T-helper 1 cell treated with Interleukin-12 subunit alpha and Interleukin-12 subunit beta and Interleukin-4 antibody, amounts not matched to agents 30 μg/mL and 1 μg/mL, for 36 hours (primary cell): ENCODE results near the gene MALRD1.

Source experiments
- H3K27ac Mint-ChIP-seq: one replicate; pipeline ENCODE4 v1.8.0; 2021; ENCODE audit warnings: mild to moderate bottlenecking, mixed read lengths
- H3K27me3 Mint-ChIP-seq: one replicate; pipeline ENCODE4 v1.8.0; 2021; ENCODE audit warnings: low read depth, mixed read lengths
- H3K36me3 Mint-ChIP-seq: one replicate; pipeline ENCODE4 v1.8.0; 2021; ENCODE audit warnings: low read depth, mixed read lengths
- H3K4me1 Mint-ChIP-seq: one replicate; pipeline ENCODE4 v1.8.0; 2021; ENCODE audit warnings: low read depth, mixed read lengths
- H3K4me3 Mint-ChIP-seq: one replicate; pipeline ENCODE4 v1.8.0; 2021; ENCODE audit warnings: mild to moderate bottlenecking, moderate library complexity, mixed read lengths
- H3K9me3 Mint-ChIP-seq: one replicate; pipeline ENCODE4 v1.8.0; 2021; ENCODE audit warnings: mixed read lengths

MALRD1 gene

DNA sequence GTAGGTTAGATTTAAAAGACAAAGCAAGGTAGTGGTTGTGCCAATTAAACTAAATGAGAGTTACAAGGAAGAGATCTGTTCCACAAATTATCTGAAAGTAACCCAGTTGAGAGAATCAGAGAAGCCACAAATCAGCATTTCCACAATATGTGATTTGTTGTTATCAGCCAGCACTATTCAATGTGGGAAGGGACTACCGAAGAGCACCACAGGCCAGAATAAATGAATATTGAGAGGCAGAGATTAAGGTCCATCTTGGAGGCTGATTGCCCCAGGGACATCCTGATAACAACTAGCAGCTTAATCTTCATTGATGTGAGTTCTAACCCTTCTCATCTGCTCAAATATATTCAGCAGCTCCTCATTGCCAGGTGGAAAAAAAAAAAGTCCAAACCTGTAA, 367.6 kb downstream of the MALRD1 start:
- Mint-ChIP-seq H3K4me3 (no peak overlapping the region), H3K27me3 (no peaks in the 10 kb centered on the region), H3K4me1 (no peaks in the 10 kb centered on the region), H3K27ac (no peak overlapping the region), H3K9me3 (no peaks in the 10 kb centered on the region), H3K36me3 (no peaks in the 10 kb centered on the region)

GRCh38 chr10:19417740-19418139, 369.1 kb downstream of the MALRD1 start:
- no peaks in the 10 kb centered on the region for H3K4me1 Mint-ChIP-seq
- no peak overlapping the region for H3K4me3 Mint-ChIP-seq
- H3K9me3 Mint-ChIP-seq: no peaks in the 10 kb centered on the region
- no peaks in the 10 kb centered on the region for H3K27me3 Mint-ChIP-seq
- no peaks in the 10 kb centered on the region for H3K36me3 Mint-ChIP-seq
- no peak overlapping the region for H3K27ac Mint-ChIP-seq

DNA sequence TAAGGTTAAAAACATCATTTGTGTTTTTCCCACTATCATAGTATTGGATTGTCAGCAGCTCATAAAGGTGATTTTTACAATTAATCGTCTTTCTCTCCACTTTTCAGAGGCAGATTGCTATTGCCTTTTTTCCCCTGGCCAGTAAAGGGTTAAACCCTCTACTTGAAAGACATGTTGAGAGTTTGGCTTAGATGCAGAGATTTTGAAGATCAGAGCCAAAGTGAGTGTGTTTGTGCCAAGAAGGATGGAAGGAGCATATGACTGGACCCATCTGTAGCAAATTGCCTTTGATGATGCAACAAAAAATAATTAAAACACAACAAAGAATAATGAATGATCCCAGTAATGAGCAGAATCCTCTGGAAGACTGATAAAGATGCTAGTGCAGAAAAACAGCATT, 373.1 kb downstream of the MALRD1 start:
- no peaks in the 10 kb centered on the region for H3K27me3 Mint-ChIP-seq
- H3K4me1 Mint-ChIP-seq: no peaks in the 10 kb centered on the region
- no peak overlapping the region for H3K27ac Mint-ChIP-seq
- no peaks in the 10 kb centered on the region for H3K9me3 Mint-ChIP-seq
- H3K36me3 Mint-ChIP-seq: no peaks in the 10 kb centered on the region
- no peak overlapping the region for H3K4me3 Mint-ChIP-seq

- H3K9me3 Mint-ChIP-seq: no peaks in the 10 kb centered on the region
Observed at GRCh38 chr10:19426034-19426433, 377.4 kb downstream of the MALRD1 start.

GRCh38 chr10:19431622-19432351, 383.2 kb downstream of the MALRD1 start:
- Mint-ChIP-seq H3K27ac (no peak overlapping the region), H3K36me3 (no peaks in the 10 kb centered on the region), H3K4me1 (no peaks in the 10 kb centered on the region), H3K9me3 (no peaks in the 10 kb centered on the region), H3K4me3 (no peak overlapping the region), H3K27me3 (no peaks in the 10 kb centered on the region)

More at GRCh38 chr10:19426034-19426433, 377.4 kb downstream of the MALRD1 start:
- no peaks in the 10 kb centered on the region for H3K27me3 Mint-ChIP-seq
- H3K4me1 Mint-ChIP-seq: no peaks in the 10 kb centered on the region
- no peak overlapping the region for H3K4me3 Mint-ChIP-seq
- H3K27ac Mint-ChIP-seq: no peak overlapping the region
- H3K36me3 Mint-ChIP-seq: no peaks in the 10 kb centered on the region

DNA sequence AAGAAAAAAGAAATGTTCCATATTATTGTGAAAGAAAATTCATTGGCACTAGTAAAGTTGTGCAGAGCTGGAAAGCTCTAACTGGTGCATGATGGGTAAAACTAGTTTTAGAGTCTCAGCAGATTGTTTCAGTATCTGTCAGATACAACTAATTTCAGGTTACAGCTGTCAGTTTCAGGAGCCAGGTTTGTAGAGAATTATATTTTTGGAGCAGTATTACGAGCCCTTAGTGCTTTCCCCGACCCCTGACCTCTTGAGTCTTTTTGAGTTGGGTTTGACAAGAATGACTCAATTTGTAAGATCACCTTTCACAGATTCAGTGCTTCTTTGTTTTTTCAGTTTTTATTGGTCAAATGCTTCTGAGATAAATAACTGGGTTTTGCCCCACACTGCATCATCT, 401.3 kb downstream of the MALRD1 start:
- Mint-ChIP-seq H3K27ac (no peak overlapping the region), H3K4me3 (no peak overlapping the region), H3K27me3 (no peaks in the 10 kb centered on the region), H3K36me3 (no peaks in the 10 kb centered on the region), H3K4me1 (no peaks in the 10 kb centered on the region), H3K9me3 (peaks cover 8% of the 10 kb centered on the region)

DNA sequence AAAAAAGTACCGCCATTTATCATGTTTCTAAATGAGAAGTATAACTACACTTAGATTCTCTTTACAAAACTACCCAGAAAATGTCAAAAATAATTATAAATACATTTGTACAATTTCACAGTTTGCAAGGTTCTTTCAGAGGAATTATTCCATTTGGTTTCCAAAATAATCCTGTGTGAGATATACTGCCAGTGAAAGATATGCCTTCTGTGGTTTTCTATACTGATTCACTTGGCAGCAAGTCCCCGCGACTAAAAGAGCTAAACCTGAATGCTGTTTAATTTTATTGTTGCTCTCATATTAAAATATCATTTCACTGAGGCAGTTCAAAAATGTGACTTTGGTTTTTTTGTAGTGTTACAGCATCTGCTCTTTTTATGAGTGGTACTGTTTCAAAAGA, 402.8 kb downstream of the MALRD1 start:
- Mint-ChIP-seq H3K27me3 (no peaks in the 10 kb centered on the region), H3K36me3 (no peaks in the 10 kb centered on the region), H3K27ac (no peak overlapping the region), H3K4me1 (no peaks in the 10 kb centered on the region), H3K9me3 (peaks cover 8% of the 10 kb centered on the region), H3K4me3 (no peak overlapping the region)

DNA sequence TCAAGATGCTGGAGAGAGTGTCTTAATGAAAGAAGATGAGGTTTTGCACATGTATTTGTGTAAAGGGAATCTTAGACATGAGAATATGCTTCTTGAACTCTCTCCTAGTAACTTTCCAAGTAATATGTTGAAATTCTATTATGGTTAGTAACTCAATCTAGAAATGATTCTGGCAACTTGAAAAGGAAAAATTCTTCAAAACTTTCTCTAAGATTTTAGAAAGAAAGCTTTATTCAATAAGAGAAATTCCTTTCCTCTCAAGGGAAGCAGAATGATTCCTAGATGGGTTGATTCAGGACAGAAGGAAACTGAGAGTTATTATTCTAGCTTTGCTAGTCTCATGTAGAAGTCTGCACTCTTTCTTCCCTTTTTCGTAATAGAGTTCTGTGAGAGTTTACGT, 403.3 kb downstream of the MALRD1 start:
- Mint-ChIP-seq H3K4me3 (no peak overlapping the region), H3K4me1 (no peaks in the 10 kb centered on the region), H3K36me3 (no peaks in the 10 kb centered on the region), H3K27ac (no peak overlapping the region), H3K27me3 (no peaks in the 10 kb centered on the region), H3K9me3 (peaks cover 8% of the 10 kb centered on the region)

GRCh38 chr10:19453967-19454366, 405.4 kb downstream of the MALRD1 start:
- no peak overlapping the region for H3K27ac Mint-ChIP-seq
- no peaks in the 10 kb centered on the region for H3K4me1 Mint-ChIP-seq
- no peaks in the 10 kb centered on the region for H3K27me3 Mint-ChIP-seq
- no peaks in the 10 kb centered on the region for H3K36me3 Mint-ChIP-seq
- no peak overlapping the region for H3K4me3 Mint-ChIP-seq
- peaks cover 3% of the 10 kb centered on the region for H3K9me3 Mint-ChIP-seq

GRCh38 chr10:19461588-19461987, 413.0 kb downstream of the MALRD1 start:
- H3K36me3 Mint-ChIP-seq: no peaks in the 10 kb centered on the region

GRCh38 chr10:19466709-19467108, 418.1 kb downstream of the MALRD1 start:
- Mint-ChIP-seq H3K9me3 (peaks cover 20% of the 10 kb centered on the region), H3K36me3 (no peaks in the 10 kb centered on the region), H3K4me1 (no peaks in the 10 kb centered on the region), H3K27ac (no peak overlapping the region), H3K4me3 (no peak overlapping the region), H3K27me3 (no peaks in the 10 kb centered on the region)

More at GRCh38 chr10:19461588-19461987, 413.0 kb downstream of the MALRD1 start:
- H3K27me3 Mint-ChIP-seq: no peaks in the 10 kb centered on the region
- no peak overlapping the region for H3K27ac Mint-ChIP-seq
- H3K4me1 Mint-ChIP-seq: no peaks in the 10 kb centered on the region
- H3K4me3 Mint-ChIP-seq: no peak overlapping the region
- H3K9me3 Mint-ChIP-seq: peaks cover 16% of the 10 kb centered on the region

DNA sequence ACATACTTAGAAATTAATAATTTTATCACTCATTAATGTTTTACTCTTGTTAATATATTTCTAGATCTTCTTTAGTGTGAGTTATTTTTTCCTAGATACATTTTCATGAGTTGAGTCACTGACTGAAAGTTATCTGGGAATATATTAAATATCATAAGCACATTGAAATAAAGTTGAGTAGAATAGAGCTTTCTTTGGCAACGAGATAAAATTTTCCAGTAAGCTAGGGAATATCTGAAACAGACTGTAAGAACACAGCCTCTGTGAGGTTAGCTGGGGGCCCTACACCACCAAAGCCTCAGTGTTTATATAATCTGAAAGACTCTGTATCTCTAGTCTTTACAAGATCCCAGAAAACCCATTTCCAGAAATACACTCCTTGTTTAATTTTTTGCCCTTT, 419.8 kb downstream of the MALRD1 start:
- no peak overlapping the region for H3K27ac Mint-ChIP-seq
- no peaks in the 10 kb centered on the region for H3K4me1 Mint-ChIP-seq
- H3K9me3 Mint-ChIP-seq: peaks cover 21% of the 10 kb centered on the region
- H3K4me3 Mint-ChIP-seq: no peak overlapping the region
- no peaks in the 10 kb centered on the region for H3K27me3 Mint-ChIP-seq
- H3K36me3 Mint-ChIP-seq: no peaks in the 10 kb centered on the region

DNA sequence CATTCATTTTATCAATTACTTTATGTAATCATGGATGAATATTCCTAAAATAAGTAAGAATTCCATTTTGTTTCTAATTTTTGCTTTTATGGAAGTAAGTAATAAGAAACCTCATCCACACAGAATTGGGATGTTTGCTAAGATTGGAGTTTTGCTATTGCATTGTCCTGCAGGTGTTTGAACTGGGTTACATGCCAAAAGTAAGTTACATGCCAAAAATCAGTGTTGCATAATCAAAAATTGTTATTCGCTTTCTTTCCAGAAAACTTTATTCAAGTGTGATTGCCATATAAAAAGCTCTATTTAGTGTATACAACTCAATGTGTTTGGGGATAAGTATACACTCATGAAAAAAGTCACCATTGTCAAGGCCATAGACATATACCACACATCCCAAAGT, 420.9 kb downstream of the MALRD1 start:
- H3K9me3 Mint-ChIP-seq: peaks cover 19% of the 10 kb centered on the region
- H3K4me1 Mint-ChIP-seq: no peaks in the 10 kb centered on the region
- no peaks in the 10 kb centered on the region for H3K27me3 Mint-ChIP-seq
- no peaks in the 10 kb centered on the region for H3K36me3 Mint-ChIP-seq
- H3K27ac Mint-ChIP-seq: no peak overlapping the region
- no peak overlapping the region for H3K4me3 Mint-ChIP-seq

- H3K4me3 Mint-ChIP-seq: no peak overlapping the region
Observed at GRCh38 chr10:19479854-19480253, 431.3 kb downstream of the MALRD1 start.

DNA sequence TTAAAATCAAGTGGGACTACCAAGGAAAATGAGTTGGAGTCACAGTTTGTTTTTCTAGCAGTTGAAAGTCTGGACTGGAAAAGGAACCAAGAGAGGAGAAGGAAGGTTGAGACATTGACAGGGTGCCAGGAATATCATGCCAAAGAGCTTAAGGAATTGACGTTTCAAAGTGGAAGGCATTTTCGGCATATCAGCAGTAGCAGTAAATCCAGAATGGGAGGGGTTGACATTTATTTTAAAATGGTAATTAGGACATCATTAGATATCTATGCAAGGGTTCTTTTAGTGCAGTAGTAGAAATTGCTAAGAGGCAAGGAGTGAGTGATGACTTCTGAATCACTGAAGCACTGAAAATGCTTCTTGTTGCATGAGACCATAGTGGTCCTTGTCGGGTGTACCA, 431.8 kb downstream of the MALRD1 start:
- no peaks in the 10 kb centered on the region for H3K27me3 Mint-ChIP-seq
- H3K4me1 Mint-ChIP-seq: no peaks in the 10 kb centered on the region
- H3K9me3 Mint-ChIP-seq: peaks cover 13% of the 10 kb centered on the region
- H3K27ac Mint-ChIP-seq: no peak overlapping the region
- no peaks in the 10 kb centered on the region for H3K36me3 Mint-ChIP-seq
- H3K4me3 Mint-ChIP-seq: no peak overlapping the region

More at GRCh38 chr10:19479854-19480253, 431.3 kb downstream of the MALRD1 start:
- Mint-ChIP-seq H3K27ac (no peak overlapping the region), H3K9me3 (peaks cover 13% of the 10 kb centered on the region), H3K36me3 (no peaks in the 10 kb centered on the region), H3K4me1 (no peaks in the 10 kb centered on the region), H3K27me3 (no peaks in the 10 kb centered on the region)

GRCh38 chr10:19483421-19483820, 434.8 kb downstream of the MALRD1 start:
- Mint-ChIP-seq H3K4me3 (no peak overlapping the region), H3K27ac (no peak overlapping the region), H3K27me3 (no peaks in the 10 kb centered on the region), H3K4me1 (no peaks in the 10 kb centered on the region), H3K9me3 (peaks cover 9% of the 10 kb centered on the region), H3K36me3 (no peaks in the 10 kb centered on the region)
